ENCODE results near the gene SYT1. TPM values are rescaled to one million over a fixed set of nuclear protein-coding genes. Genes with fewer than 3 reads are reported as not detected.

Gene SYT1
- total RNA-seq, 2 experiments from 2014 or later, result not detected

- H3K4me1 ChIP-seq (ENCODE audit: insufficient read depth, low read length), result no peaks in the 10 kb centered on the region
- H3K27me3 ChIP-seq (ENCODE audit: control insufficient read depth in 1 of 2, insufficient read depth in 2 of 2, low read length in 2 of 2), result no peaks in the 10 kb centered on the region
- H3K27me3 Mint-ChIP-seq, result no peaks in the 10 kb centered on the region
- H3K36me3 ChIP-seq (ENCODE audit: insufficient read depth, low read length), result no peaks in the 10 kb centered on the region
- no peak for TF ChIP-seq CTCF (IDR thresholded peaks at IDR 0.05)
- ChIA-PET CTCF (no interaction called here), POLR2A (no interaction called here)
- DNase-seq, result no peak
- peaks cover 2% of the 10 kb centered on the region for H3K9me3 Mint-ChIP-seq
- no peaks in the 10 kb centered on the region for H3K9me3 ChIP-seq (ENCODE audit: control insufficient read depth in 1 of 2, insufficient read depth in 1 of 2, low read length in 2 of 2)
- no peak overlapping the region for H3K4me3 Mint-ChIP-seq
- H3K4me3 ChIP-seq (ENCODE audit: low read length), result no peak overlapping the region
- no peak overlapping the region for H3K27ac Mint-ChIP-seq
- H3K4me1 Mint-ChIP-seq (ENCODE audit: low read depth), result no peaks in the 10 kb centered on the region
- intact Hi-C loops (cut with DNase I, micrococcal nuclease), result no loop called here
- no peak overlapping the region for H3K27ac ChIP-seq (ENCODE audit: low read depth in 1 of 2, low read length in 2 of 2)
- no peak for ATAC-seq (ENCODE audit: poor library complexity)
- H3K36me3 Mint-ChIP-seq (ENCODE audit: low read depth), result no peaks in the 10 kb centered on the region
Observed at GRCh38 chr12:79397609-79398008, 533.0 kb downstream of the SYT1 start.

DNA sequence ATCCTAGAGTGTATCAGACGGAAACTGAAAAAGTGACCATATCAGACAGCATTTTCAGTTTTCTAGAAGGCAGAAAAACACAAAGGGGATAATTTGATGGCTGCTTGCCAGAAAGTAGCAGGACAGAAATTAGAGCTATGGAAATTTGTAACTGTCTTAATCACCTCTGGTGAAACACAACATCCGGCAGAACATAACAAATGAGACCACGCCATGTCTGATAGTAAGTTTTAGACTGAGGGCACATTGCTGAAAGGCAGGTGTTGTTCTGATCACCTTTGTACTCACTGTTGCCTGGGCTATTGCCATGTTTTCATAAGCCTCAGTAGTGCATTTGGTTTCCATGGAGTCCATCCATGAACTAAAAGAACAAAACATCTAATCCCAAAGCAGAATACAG lies 535.9 kb downstream of the SYT1 start:
- ChIA-PET POLR2A (no interaction called here), CTCF (no interaction called here)
- DNase-seq (no peak), ATAC-seq (ENCODE audit: poor library complexity) (no peak)
- Histone ChIP-seq H3K9me3 (ENCODE audit: control insufficient read depth in 1 of 2, insufficient read depth in 1 of 2, low read length in 2 of 2) (no peaks in the 10 kb centered on the region), H3K27ac (ENCODE audit: low read depth in 1 of 2, low read length in 2 of 2) (no peak overlapping the region), H3K27me3 (ENCODE audit: control insufficient read depth in 1 of 2, insufficient read depth in 2 of 2, low read length in 2 of 2) (no peaks in the 10 kb centered on the region), H3K4me3 (ENCODE audit: low read length) (no peak overlapping the region), H3K4me1 (ENCODE audit: insufficient read depth, low read length) (no peaks in the 10 kb centered on the region), H3K36me3 (ENCODE audit: insufficient read depth, low read length) (no peaks in the 10 kb centered on the region)
- intact Hi-C loops (cut with DNase I, micrococcal nuclease), result no loop called here
- H3K4me1 Mint-ChIP-seq (ENCODE audit: low read depth), result no peaks in the 10 kb centered on the region
- H3K27me3 Mint-ChIP-seq, result no peaks in the 10 kb centered on the region
- no peak for TF ChIP-seq CTCF (IDR thresholded peaks at IDR 0.05)
- no peaks in the 10 kb centered on the region for H3K9me3 Mint-ChIP-seq
- no peak overlapping the region for H3K27ac Mint-ChIP-seq
- no peak overlapping the region for H3K4me3 Mint-ChIP-seq
- H3K36me3 Mint-ChIP-seq (ENCODE audit: low read depth), result no peaks in the 10 kb centered on the region

DNA sequence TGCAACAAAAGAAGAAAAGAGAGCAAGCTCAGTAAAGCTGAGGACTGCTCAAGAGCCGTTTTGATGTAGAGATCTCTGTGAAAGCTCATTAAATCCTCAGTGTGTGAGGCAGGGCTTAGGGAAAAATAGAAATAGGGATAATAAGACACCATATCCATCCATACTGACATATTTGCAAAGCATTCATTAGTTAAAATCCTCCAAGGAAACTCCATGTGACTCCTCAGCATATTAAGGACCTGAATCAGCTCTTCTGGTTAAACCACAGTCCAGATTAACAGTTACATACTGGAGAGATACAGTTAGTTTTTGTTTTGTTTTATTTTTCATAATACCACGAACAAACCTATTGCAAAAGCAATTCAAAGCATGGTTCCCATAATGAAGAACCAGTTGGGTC lies 538.0 kb downstream of the SYT1 start:
- Mint-ChIP-seq H3K27me3 (no peaks in the 10 kb centered on the region), H3K4me1 (ENCODE audit: low read depth) (no peaks in the 10 kb centered on the region), H3K4me3 (no peak overlapping the region), H3K36me3 (ENCODE audit: low read depth) (no peaks in the 10 kb centered on the region), H3K27ac (no peak overlapping the region), H3K9me3 (no peaks in the 10 kb centered on the region)
- intact Hi-C loops (cut with DNase I, micrococcal nuclease), result no loop called here
- Histone ChIP-seq H3K27me3 (ENCODE audit: control insufficient read depth in 1 of 2, insufficient read depth in 2 of 2, low read length in 2 of 2) (no peaks in the 10 kb centered on the region), H3K27ac (ENCODE audit: low read depth in 1 of 2, low read length in 2 of 2) (no peak overlapping the region), H3K9me3 (ENCODE audit: control insufficient read depth in 1 of 2, insufficient read depth in 1 of 2, low read length in 2 of 2) (no peaks in the 10 kb centered on the region), H3K36me3 (ENCODE audit: insufficient read depth, low read length) (no peaks in the 10 kb centered on the region), H3K4me3 (ENCODE audit: low read length) (no peak overlapping the region), H3K4me1 (ENCODE audit: insufficient read depth, low read length) (no peaks in the 10 kb centered on the region)
- DNase-seq (no peak), ATAC-seq (ENCODE audit: poor library complexity) (no peak)
- no peak for TF ChIP-seq CTCF (IDR thresholded peaks at IDR 0.05)
- CTCF ChIA-PET, result no interaction called here
- POLR2A ChIA-PET, result no interaction called here
